Activated T-helper 1 cell treated with anti-CD3 and anti-CD28 coated beads, Interleukin-12 subunit alpha, Interleukin-12 subunit beta, Interleukin-2, Interleukin-4 antibody, amounts not matched to agents 30 ng/mL and 10 ng/mL and 1 ng/mL, durations not matched to agents 14 hours and 24 hours and 36 hours (primary cell): ENCODE results near the gene FDPS. TPM values are rescaled to one million over a fixed set of nuclear protein-coding genes. Genes with fewer than 3 reads are reported as not detected.
A peak's percentile ranks its signal among the peaks of the same experiment; 100 is the strongest.
"Not testable (repeated sequence)": the region's sequence is repeated elsewhere in the genome, so short reads cannot be mapped to it uniquely, and the experiment has no call there.

Experiments used
- DNase-seq: peaks from one replicate; pipeline ENCODE4 v3.0.0; 2021; ENCODE audit warnings: low spot score
- H3K27ac Mint-ChIP-seq: one replicate; pipeline ENCODE4 v1.8.0; 2021; ENCODE audit warnings: mild to moderate bottlenecking, mixed read lengths
- H3K27me3 Mint-ChIP-seq: one replicate; pipeline ENCODE4 v1.8.0; 2022; ENCODE audit warnings: mild to moderate bottlenecking, moderate library complexity, mixed read lengths; ENCODE audit not compliant: insufficient read depth
- H3K36me3 Mint-ChIP-seq: one replicate; pipeline ENCODE4 v1.8.0; 2021; ENCODE audit warnings: low read depth, mixed read lengths
- H3K4me1 Mint-ChIP-seq: one replicate; pipeline ENCODE4 v1.8.0; 2021; ENCODE audit warnings: low read depth, mixed read lengths
- H3K4me3 Mint-ChIP-seq: one replicate; pipeline ENCODE4 v1.8.0; 2021; ENCODE audit warnings: mild to moderate bottlenecking, moderate library complexity, mixed read lengths
- H3K9me3 Mint-ChIP-seq: one replicate; pipeline ENCODE4 v1.8.0; 2021; ENCODE audit warnings: mixed read lengths
- intact Hi-C: fragments of 100-400 bp; cut with micrococcal nuclease; formaldehyde crosslinking; loops from one replicate; pipeline ENCODE4 v1.15.1; 2024
- total RNA-seq: library from RNA; stranded (reverse); gene quantifications from 2 replicates; pipeline ENCODE4 v1.2.3, GENCODE V29; 2022

Gene FDPS
- total RNA-seq, 1 donor from 2014 or later, result 274 TPM

DNA sequence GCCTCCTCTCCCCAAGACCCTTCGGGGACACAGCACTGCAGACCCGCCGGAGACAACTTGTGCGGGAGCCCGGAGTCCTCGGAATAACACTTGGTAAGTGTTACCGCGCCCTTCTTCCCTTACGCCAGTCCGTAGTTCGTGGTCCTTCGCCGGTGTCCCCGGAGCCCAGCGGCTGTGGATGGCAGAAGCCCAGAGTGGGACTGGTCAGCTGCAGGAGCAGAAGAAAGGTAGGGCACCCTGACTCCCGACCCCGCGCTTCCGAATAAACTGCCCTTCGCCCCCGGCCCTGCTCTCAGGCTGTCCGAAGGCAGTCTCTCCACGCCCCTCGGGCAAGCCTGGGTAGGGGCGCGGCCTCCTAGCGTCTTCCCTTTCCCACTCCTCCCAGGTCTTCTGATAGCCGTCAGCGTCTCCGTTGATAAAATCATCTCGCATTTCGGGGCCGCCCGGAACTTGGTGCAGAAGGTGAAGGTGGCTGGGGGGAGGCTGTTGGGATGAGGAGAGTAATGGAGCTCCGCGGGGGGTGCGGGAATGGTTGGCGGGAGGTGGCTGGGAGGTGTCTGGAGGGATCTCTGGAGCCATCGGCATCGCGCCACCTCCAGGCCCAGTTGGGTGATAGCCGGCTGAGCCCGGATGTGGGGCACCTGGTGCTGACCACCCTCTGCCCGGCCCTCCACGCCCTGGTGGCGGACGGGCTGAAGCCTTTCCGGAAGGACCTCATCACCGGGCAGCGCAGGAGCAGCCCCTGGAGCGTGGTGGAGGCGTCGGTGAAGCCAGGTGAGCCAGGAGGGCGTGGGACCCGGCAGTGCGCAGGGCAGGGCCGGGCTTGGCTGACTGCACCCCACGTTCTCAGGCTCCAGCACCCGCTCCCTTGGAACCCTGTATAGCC, 16.3 kb downstream of the FDPS start:
- Mint-ChIP-seq H3K27ac (no peak overlapping the region), H3K9me3 (no peaks in the 10 kb centered on the region), H3K27me3 (no peaks in the 10 kb centered on the region), H3K4me3 (peak overlapping the region; percentile 86), H3K4me1 (peaks cover 34% of the 10 kb centered on the region), H3K36me3 (peaks cover 2% of the 10 kb centered on the region)
- no peak for DNase-seq
- intact Hi-C loops, result loop anchor here (1.0 to 10.0 kb wide), 8 partner anchors 52 to 1650 kb away; partner anchors contain the start of genes ARHGEF2, CLK2, DPM3 and ILF2

DNA sequence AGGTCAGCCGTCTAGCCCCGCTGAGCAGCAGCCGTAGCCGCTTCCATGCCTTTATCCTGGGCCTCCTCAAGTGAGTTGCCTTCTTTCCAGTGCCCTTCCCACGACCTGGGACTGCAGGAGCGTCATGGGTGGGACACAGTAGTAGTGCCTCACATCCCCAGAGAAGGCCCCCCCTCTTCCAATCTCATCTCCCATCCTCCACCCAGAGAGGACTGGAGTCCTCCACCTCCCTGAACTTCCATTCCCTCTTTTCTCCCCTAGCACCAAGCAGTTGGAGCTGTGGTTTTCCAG, 16.9 kb downstream of the FDPS start:
- Mint-ChIP-seq H3K27me3 (no peaks in the 10 kb centered on the region), H3K4me3 (peak overlapping the region; percentile 86), H3K4me1 (peaks cover 28% of the 10 kb centered on the region), H3K9me3 (no peaks in the 10 kb centered on the region), H3K27ac (no peak overlapping the region), H3K36me3 (peaks cover 4% of the 10 kb centered on the region)
- intact Hi-C loops, result loop anchor here (10.0 kb wide), 2 partner anchors 889 to 1651 kb away; partner anchors contain the start of genes ILF2, NPR1 and PMF1
- DNase-seq, result no peak

DNA sequence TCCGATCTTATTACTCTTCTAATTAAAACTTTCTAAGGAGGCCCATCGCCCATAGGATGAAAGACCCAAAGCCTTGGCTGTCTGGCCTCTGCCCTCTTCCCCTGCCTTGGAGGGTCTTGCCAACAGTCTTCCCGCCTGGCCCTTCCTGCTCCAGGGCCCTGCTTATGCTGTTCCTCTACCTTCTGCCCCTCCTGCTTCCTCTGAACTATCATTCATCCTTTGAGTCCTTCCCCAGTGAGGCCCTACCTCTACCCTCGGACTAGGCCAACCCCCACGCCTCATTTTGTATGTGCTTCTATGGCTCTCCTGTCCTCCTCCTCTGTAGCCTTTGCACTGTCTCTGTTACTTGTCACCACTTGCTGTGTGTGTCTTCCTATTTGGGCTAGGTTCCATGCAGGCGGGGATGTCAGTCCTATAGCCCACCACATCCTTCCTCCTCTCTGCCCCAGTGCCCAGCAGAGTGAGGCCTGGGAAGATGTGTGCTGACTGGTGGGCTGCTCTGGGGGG, 17.4 kb downstream of the FDPS start:
- peak overlapping the region; percentile 86 for H3K4me3 Mint-ChIP-seq
- peak overlapping the region; percentile 65 for H3K27ac Mint-ChIP-seq
- peaks cover 9% of the 10 kb centered on the region for H3K36me3 Mint-ChIP-seq
- H3K27me3 Mint-ChIP-seq, result no peaks in the 10 kb centered on the region
- H3K9me3 Mint-ChIP-seq, result no peaks in the 10 kb centered on the region
- intact Hi-C loops, result loop anchor here (10.0 kb wide), 2 partner anchors 889 to 1651 kb away; partner anchors contain the start of genes ILF2, NPR1 and PMF1
- no peak for DNase-seq
- H3K4me1 Mint-ChIP-seq, result peaks cover 23% of the 10 kb centered on the region

- Mint-ChIP-seq H3K36me3 (peaks cover 14% of the 10 kb centered on the region), H3K27me3 (no peaks in the 10 kb centered on the region), H3K4me1 (peaks cover 19% of the 10 kb centered on the region), H3K27ac (no peak overlapping the region), H3K4me3 (no peak overlapping the region), H3K9me3 (no peaks in the 10 kb centered on the region)
- intact Hi-C loops, result loop anchor here (10.0 kb wide), 2 partner anchors 888 to 1652 kb away; partner anchors contain the start of genes ILF2, NPR1 and PMF1
- DNase-seq, result no peak
These were observed 18.0 kb downstream of the FDPS start for GRCh38 chr1:155326631-155327037.

GRCh38 chr1:155327981-155328380, 19.3 kb downstream of the FDPS start:
- Mint-ChIP-seq H3K9me3 (no peaks in the 10 kb centered on the region), H3K4me1 (peaks cover 9% of the 10 kb centered on the region), H3K36me3 (peaks cover 14% of the 10 kb centered on the region), H3K27ac (peak overlapping the region; percentile 66), H3K4me3 (no peak overlapping the region), H3K27me3 (no peaks in the 10 kb centered on the region)
- intact Hi-C loops, result loop anchor here (10.0 kb wide), 2 partner anchors 887 to 1653 kb away; partner anchors contain the start of genes ILF2, NPR1 and PMF1
- DNase-seq, result no peak

GRCh38 chr1:155328856-155329255, 20.2 kb downstream of the FDPS start:
- not testable (repeated sequence) for H3K27ac Mint-ChIP-seq, H3K9me3 Mint-ChIP-seq, H3K4me1 Mint-ChIP-seq, H3K27me3 Mint-ChIP-seq, H3K4me3 Mint-ChIP-seq, DNase-seq
- intact Hi-C loops, result loop anchor here (10.0 kb wide), 2 partner anchors 886 to 1654 kb away; partner anchors contain the start of genes ILF2, NPR1 and PMF1
- H3K36me3 Mint-ChIP-seq, result peaks cover 18% of the 10 kb centered on the region

- no peaks in the 10 kb centered on the region for H3K9me3 Mint-ChIP-seq
- intact Hi-C loops, result loop anchor here (10.0 kb wide), 2 partner anchors 885 to 1655 kb away; partner anchors contain the start of genes ILF2, NPR1 and PMF1
- peaks cover 18% of the 10 kb centered on the region for H3K36me3 Mint-ChIP-seq
- no peak overlapping the region for H3K27ac Mint-ChIP-seq
- H3K4me1 Mint-ChIP-seq, result peaks cover 9% of the 10 kb centered on the region
- H3K27me3 Mint-ChIP-seq, result no peaks in the 10 kb centered on the region
- no peak overlapping the region for H3K4me3 Mint-ChIP-seq
- no peak for DNase-seq
These were observed 21.4 kb downstream of the FDPS start for GRCh38 chr1:155329980-155330598.

DNA sequence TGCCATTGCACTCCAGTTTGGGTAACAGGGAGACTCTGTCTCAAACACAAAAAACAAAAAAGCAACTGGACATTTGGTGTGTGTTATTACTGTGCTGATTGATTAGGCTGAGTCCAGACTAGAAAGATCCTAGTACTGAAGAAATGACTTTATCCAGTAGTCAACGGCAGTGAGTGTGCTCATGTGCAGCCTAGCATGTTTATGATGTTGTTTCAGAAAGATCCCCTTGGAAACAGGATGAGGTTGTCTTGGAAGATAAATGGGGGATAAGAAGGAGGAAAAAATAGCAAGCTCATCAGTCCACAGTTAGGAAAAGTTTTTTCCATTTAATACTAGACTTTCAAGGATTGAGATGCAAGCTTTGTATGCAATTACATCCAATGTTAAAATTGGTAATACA, 26.3 kb downstream of the FDPS start:
- no peaks in the 10 kb centered on the region for H3K9me3 Mint-ChIP-seq
- H3K4me3 Mint-ChIP-seq, result no peak overlapping the region
- H3K27ac Mint-ChIP-seq, result no peak overlapping the region
- no peaks in the 10 kb centered on the region for H3K27me3 Mint-ChIP-seq
- intact Hi-C loops, result no loop called here
- DNase-seq, result no peak
- peaks cover 46% of the 10 kb centered on the region for H3K36me3 Mint-ChIP-seq
- no peaks in the 10 kb centered on the region for H3K4me1 Mint-ChIP-seq

- DNase-seq, result no peak
- Mint-ChIP-seq H3K27ac (peak overlapping the region; percentile 45), H3K4me3 (no peak overlapping the region), H3K36me3 (peaks cover 54% of the 10 kb centered on the region), H3K9me3 (no peaks in the 10 kb centered on the region), H3K27me3 (no peaks in the 10 kb centered on the region), H3K4me1 (no peaks in the 10 kb centered on the region)
- intact Hi-C loops, result no loop called here
These were observed 30.9 kb downstream of the FDPS start for GRCh38 chr1:155339515-155340097.

DNA sequence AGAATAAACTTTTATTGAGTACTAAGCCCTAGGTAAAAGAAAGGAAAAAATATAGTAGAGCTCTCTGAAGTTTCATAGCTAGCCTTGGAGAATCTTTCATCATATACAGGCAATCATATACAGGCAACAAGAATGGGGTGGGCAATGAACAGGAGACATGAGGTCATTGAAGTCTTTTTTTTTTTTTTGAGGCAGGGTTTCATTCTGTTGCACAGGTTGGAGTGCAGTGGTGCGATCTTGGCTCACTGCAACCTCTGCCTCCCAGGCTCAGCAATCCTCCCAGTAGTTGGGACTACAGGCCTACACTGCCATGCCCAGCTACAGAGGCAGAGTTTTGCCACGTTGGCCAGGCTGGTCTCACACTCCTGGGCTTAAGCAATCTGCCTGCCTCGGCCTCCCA, 34.2 kb downstream of the FDPS start:
- peaks cover 59% of the 10 kb centered on the region for H3K36me3 Mint-ChIP-seq
- H3K9me3 Mint-ChIP-seq, result no peaks in the 10 kb centered on the region
- H3K4me3 Mint-ChIP-seq, result no peak overlapping the region
- H3K27me3 Mint-ChIP-seq, result no peaks in the 10 kb centered on the region
- H3K27ac Mint-ChIP-seq, result no peak overlapping the region
- no peaks in the 10 kb centered on the region for H3K4me1 Mint-ChIP-seq
- no peak for DNase-seq
- intact Hi-C loops, result no loop called here

GRCh38 chr1:155352631-155353030, 44.0 kb downstream of the FDPS start:
- no peak overlapping the region for H3K4me3 Mint-ChIP-seq
- no peak overlapping the region for H3K27ac Mint-ChIP-seq
- intact Hi-C loops, result no loop called here
- H3K36me3 Mint-ChIP-seq, result peaks cover 43% of the 10 kb centered on the region
- no peaks in the 10 kb centered on the region for H3K27me3 Mint-ChIP-seq
- no peaks in the 10 kb centered on the region for H3K9me3 Mint-ChIP-seq
- no peak for DNase-seq
- no peaks in the 10 kb centered on the region for H3K4me1 Mint-ChIP-seq

DNA sequence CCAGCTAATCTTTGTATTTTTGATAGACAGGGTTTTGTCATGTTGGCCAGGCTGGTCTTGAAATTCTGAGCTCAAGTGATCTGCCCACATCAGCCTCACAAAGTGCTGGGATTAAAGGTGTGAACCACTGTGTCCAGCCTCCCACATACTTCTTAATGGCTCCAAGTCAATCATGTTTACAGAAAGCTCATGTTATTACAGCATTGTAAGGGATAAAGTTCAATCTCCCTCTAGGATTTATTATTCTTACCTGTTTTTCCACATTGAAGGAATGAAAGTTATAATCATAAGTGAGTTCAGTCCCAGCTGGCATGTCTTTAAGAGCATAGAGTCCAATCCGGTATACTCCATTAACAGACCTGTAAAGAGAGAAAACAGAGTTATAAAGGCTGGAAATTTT, 51.4 kb downstream of the FDPS start:
- no peak for DNase-seq
- Mint-ChIP-seq H3K4me3 (no peak overlapping the region), H3K9me3 (no peaks in the 10 kb centered on the region), H3K27ac (no peak overlapping the region), H3K4me1 (no peaks in the 10 kb centered on the region), H3K27me3 (no peaks in the 10 kb centered on the region), H3K36me3 (peaks cover 10% of the 10 kb centered on the region)
- intact Hi-C loops, result no loop called here
